ENCODE results near the gene LRRC8E.

DNA sequence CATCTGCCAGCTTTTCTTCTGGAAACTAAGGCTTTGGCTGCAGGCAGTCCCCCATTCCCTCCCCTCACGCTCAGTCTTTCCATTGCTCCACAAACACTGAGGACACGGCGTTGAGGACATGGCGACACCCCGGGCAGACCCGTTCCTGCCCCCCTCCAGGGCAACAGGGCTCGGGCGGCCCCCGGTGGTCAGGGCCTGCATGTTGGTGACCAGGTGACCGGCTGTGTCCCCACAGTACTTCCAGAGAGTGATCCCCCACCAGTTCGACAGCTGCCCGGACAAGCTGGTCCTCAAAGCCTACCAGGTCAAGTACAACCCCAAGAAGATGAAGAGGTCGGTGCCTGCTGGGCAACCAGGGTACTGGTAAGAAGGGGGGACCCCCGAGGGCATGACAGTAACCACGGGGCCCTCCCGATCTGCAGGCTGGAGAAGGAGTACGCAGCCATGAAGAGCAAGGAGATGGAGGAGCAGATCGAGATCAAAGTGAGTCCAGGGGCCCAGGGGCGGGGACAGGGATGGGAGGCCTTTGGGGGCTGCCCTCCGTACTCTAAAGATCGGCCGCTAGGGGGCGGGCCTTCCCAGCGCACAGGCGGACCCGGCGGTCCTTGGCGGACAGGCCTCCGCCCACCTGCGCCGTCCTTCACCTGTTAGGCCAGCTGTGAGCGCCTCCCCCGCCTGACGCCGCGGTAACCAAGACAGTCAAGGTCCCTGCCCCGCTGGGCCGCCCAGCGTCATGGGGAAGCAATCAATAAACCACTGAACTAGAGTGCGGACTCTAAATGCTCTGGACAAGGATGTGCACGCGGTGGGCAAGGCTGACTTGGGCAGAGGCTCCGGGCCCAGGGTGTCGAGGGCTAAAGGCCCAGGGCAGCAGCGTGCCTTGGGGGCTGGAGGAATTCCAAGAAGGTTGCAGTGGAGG lies 35.2 kb upstream of the LRRC8E start:
- TF ChIP-seq, protein P1, sequence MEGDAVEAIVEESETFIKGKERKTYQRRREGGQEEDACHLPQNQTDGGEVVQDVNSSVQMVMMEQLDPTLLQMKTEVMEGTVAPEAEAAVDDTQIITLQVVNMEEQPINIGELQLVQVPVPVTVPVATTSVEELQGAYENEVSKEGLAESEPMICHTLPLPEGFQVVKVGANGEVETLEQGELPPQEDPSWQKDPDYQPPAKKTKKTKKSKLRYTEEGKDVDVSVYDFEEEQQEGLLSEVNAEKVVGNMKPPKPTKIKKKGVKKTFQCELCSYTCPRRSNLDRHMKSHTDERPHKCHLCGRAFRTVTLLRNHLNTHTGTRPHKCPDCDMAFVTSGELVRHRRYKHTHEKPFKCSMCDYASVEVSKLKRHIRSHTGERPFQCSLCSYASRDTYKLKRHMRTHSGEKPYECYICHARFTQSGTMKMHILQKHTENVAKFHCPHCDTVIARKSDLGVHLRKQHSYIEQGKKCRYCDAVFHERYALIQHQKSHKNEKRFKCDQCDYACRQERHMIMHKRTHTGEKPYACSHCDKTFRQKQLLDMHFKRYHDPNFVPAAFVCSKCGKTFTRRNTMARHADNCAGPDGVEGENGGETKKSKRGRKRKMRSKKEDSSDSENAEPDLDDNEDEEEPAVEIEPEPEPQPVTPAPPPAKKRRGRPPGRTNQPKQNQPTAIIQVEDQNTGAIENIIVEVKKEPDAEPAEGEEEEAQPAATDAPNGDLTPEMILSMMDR (IDR thresholded peaks at IDR 0.05) = peak in 1 of 3 donors; percentile 7
- no peak for TF ChIP-seq POLR2A (IDR thresholded peaks at IDR 0.05)
